GM23338 (cell line): ENCODE data around the gene ITIH3. TPM values are rescaled to one million over a fixed set of nuclear protein-coding genes. Genes with fewer than 3 reads are reported as not detected.

Experiments used
- ATAC-seq: fragments of 200-7000 bp; cut with Tn5 transposase; 3 replicates; pipeline ENCODE4 v1.9.1; 2020
- DNase-seq: peaks from one replicate; pipeline ENCODE4 v3.0.0-alpha.2; 2015; ENCODE audit warnings: low spot score
- H2AFZ ChIP-seq: fragments of 200-600 bp; sonication (generic); 2 replicates; pipeline ENCODE4 v1.8.0; 2016; ENCODE audit warnings: antibody characterized with exemption, mild to moderate bottlenecking, moderate library complexity
- H3F3A ChIP-seq: fragments of 200-600 bp; sonication (generic); replicated peaks from 2 replicates; pipeline ENCODE4 v1.8.0; 2017; ENCODE audit warnings: antibody characterized with exemption, mixed run types, low read depth
- H3K27ac ChIP-seq: fragments of 200-600 bp; sonication (generic); 2 replicates; pipeline ENCODE4 v1.6.1; 2016; ENCODE audit warnings: low read depth
- H3K27me3 ChIP-seq: fragments of 200-600 bp; sonication (generic); 2 replicates; pipeline ENCODE4 v1.8.0; 2016; ENCODE audit warnings: mild to moderate bottlenecking, mixed run types, moderate library complexity; ENCODE audit not compliant: insufficient read depth
- H3K36me3 ChIP-seq: fragments of 200-600 bp; sonication (generic); 2 replicates; pipeline ENCODE4 v1.8.0; 2016; ENCODE audit warnings: mild to moderate bottlenecking; ENCODE audit not compliant: insufficient read depth
- H3K4me1 ChIP-seq: fragments of 200-600 bp; sonication (generic); 2 replicates; pipeline ENCODE4 v1.8.0; 2016; ENCODE audit warnings: mild to moderate bottlenecking, moderate library complexity; ENCODE audit not compliant: insufficient read depth
- H3K4me2 ChIP-seq: fragments of 200-600 bp; sonication (generic); 2 replicates; pipeline ENCODE4 v1.7.1; 2017; ENCODE audit warnings: mixed run types
- H3K4me3 ChIP-seq: fragments of 200-600 bp; sonication (generic); 2 replicates; pipeline ENCODE4 v1.6.1; 2016; ENCODE audit warnings: mixed run types
- H3K79me2 ChIP-seq: fragments of 200-600 bp; sonication (generic); replicated peaks from 2 replicates; pipeline ENCODE4 v1.8.0; 2017; ENCODE audit warnings: mild to moderate bottlenecking; ENCODE audit not compliant: insufficient read depth
- H3K9me2 ChIP-seq: fragments of 200-600 bp; sonication (generic); 2 replicates; pipeline ENCODE4 v1.8.0; 2017; ENCODE audit not compliant: insufficient read depth
- H4K20me1 ChIP-seq: fragments of 200-600 bp; sonication (generic); replicated peaks from 2 replicates; pipeline ENCODE4 v1.8.0; 2017; ENCODE audit warnings: mild to moderate bottlenecking; ENCODE audit not compliant: insufficient read depth
- H3K27ac Mint-ChIP-seq: 2 replicates; pipeline ENCODE4 v1.8.0; 2020; ENCODE audit warnings: inconsistent platforms, mild to moderate bottlenecking, moderate library complexity, mixed read lengths
- H3K27me3 Mint-ChIP-seq: 3 replicates; pipeline ENCODE4 v1.8.0; 2022; ENCODE audit warnings: low read depth, mild to moderate bottlenecking, moderate library complexity, mixed read lengths, inconsistent platforms; ENCODE audit not compliant: insufficient read depth, poor library complexity
- H3K36me3 Mint-ChIP-seq: 3 replicates; pipeline ENCODE4 v1.8.0; 2021; ENCODE audit warnings: low read depth, mild to moderate bottlenecking, inconsistent platforms, moderate library complexity, mixed read lengths
- H3K4me1 Mint-ChIP-seq: 3 replicates; pipeline ENCODE4 v1.8.0; 2020; ENCODE audit warnings: mild to moderate bottlenecking, inconsistent platforms, mixed read lengths
- H3K4me3 Mint-ChIP-seq: 3 replicates; pipeline ENCODE4 v1.8.0; 2021; ENCODE audit warnings: moderate library complexity, mild to moderate bottlenecking, inconsistent platforms, mixed read lengths
- H3K9me3 Mint-ChIP-seq: 3 replicates; pipeline ENCODE4 v1.8.0; 2020; ENCODE audit warnings: moderate library complexity, mild to moderate bottlenecking, inconsistent platforms, mixed read lengths
- CTCF ChIP-seq, 2 experiments: fragments of 200-600 bp in 1 of 2; sonication (generic) in 1 of 2; conservative IDR thresholded peaks; 2 replicates each; pipeline versions ENCODE4 v1.5.1 to v1.6.1; 2016 to 2017; ENCODE audit warnings: antibody characterized with exemption in 2 of 2, low read depth in 2 of 2, mild to moderate bottlenecking in 2 of 2, moderate library complexity in 1 of 2
- ETS1 ChIP-seq: IDR thresholded peaks from 2 replicates; pipeline ENCODE4 v1.6.1; 2016; ENCODE audit warnings: antibody characterized with exemption
- EZH2 ChIP-seq: fragments of 200-600 bp; sonication (generic); IDR thresholded peaks from one replicate; pipeline ENCODE4 v1.8.0; 2017; ENCODE audit warnings: antibody characterized with exemption, mild to moderate bottlenecking, low read depth; ENCODE audit not compliant: unreplicated experiment
- EZH2phosphoT487 ChIP-seq: fragments of 200-600 bp; sonication (generic); IDR thresholded peaks from one replicate; pipeline ENCODE4 v1.8.1; 2018; ENCODE audit warnings: antibody characterized with exemption; ENCODE audit not compliant: unreplicated experiment
- NANOG ChIP-seq: IDR thresholded peaks from 2 replicates; pipeline ENCODE4 v1.6.1; 2016; ENCODE audit warnings: antibody characterized with exemption, borderline replicate concordance
- REST ChIP-seq: IDR thresholded peaks from one replicate; pipeline ENCODE4 v1.6.1; 2018; ENCODE audit warnings: antibody characterized with exemption; ENCODE audit not compliant: unreplicated experiment
- STAT1 ChIP-seq: IDR thresholded peaks from one replicate; pipeline ENCODE4 v1.6.1; 2016; ENCODE audit warnings: antibody characterized with exemption; ENCODE audit not compliant: unreplicated experiment
- ZNF462 ChIP-seq: fragments of 250-450 bp; sonication (Bioruptor Pico); IDR thresholded peaks from 2 replicates; pipeline ENCODE4 v1.5.0; 2020; ENCODE audit warnings: mild to moderate bottlenecking, moderate library complexity
- polyA plus RNA-seq: library from polyadenylated mRNA; unstranded; fragments of >200 nt; fragmentation: Nextera tagmentation; extraction: Ambion mirVana; gene quantifications from 2 replicates; pipeline ENCODE4 v1.2.1, GENCODE V29; 2016
- total RNA-seq: library from RNA; depleted of rRNA; stranded (reverse); fragments of >200 nt; shearing (Covaris generic); gene quantifications from 2 replicates; pipeline ENCODE4 v1.2.3, GENCODE V29; 2014

Gene ITIH3
- total and polyA plus RNA-seq, 2 experiments from 2014 or later = not detected

- TF ChIP-seq CTCF (conservative IDR thresholded peaks at IDR 0.05; ENCODE audit: low read depth in 2 of 2) (no peak), EZH2 (no peak), EZH2phosphoT487 (no peak), REST (no peak)
These were observed 41.9 kb downstream of the ITIH3 start (continued) for GRCh38 chr3:52836471-52836845.

GRCh38 chr3:52836986-52837385, 42.4 kb downstream of the ITIH3 start:
- Histone ChIP-seq H3K4me1 (no peaks in the 10 kb centered on the region), H2AFZ (no peak overlapping the region), H3K27ac (no peak overlapping the region), H3K27me3 (no peaks in the 10 kb centered on the region), H3K9me2 (no peaks in the 10 kb centered on the region), H3K36me3 (no peaks in the 10 kb centered on the region; the same call in 1 of the 2 replicates), H3K4me2 (no peak overlapping the region), H4K20me1 (no peaks in the 10 kb centered on the region), H3K4me3 (no peak overlapping the region), H3K79me2 (no peaks in the 10 kb centered on the region), H3F3A (no peaks in the 10 kb centered on the region)
- H3K27ac Mint-ChIP-seq = no peak overlapping the region
- H3K4me3 Mint-ChIP-seq = no peak overlapping the region
- no peak for DNase-seq
- H3K27me3 Mint-ChIP-seq = peaks cover 16% of the 10 kb centered on the region
- H3K9me3 Mint-ChIP-seq = no peaks in the 10 kb centered on the region
- peaks cover 9% of the 10 kb centered on the region; the same call in 2 of the 3 replicates for H3K36me3 Mint-ChIP-seq
- H3K4me1 Mint-ChIP-seq = peaks cover 23% of the 10 kb centered on the region
- ATAC-seq = no peak
- TF ChIP-seq NANOG (no peak), REST (no peak), EZH2 (no peak), ZNF462 (CRISPR knock-in tag) (no peak), STAT1 (no peak), ETS1 (no peak)
